ENCODE results near the gene BEAN1.
"Not testable (repeated sequence)": the region's sequence is repeated elsewhere in the genome, so short reads cannot be mapped to it uniquely, and the experiment has no call there.

The BEAN1 gene

GRCh38 chr16:66442502-66443268 lies 15.6 kb downstream of the BEAN1 start:
- DNase-seq, result no peak

DNA sequence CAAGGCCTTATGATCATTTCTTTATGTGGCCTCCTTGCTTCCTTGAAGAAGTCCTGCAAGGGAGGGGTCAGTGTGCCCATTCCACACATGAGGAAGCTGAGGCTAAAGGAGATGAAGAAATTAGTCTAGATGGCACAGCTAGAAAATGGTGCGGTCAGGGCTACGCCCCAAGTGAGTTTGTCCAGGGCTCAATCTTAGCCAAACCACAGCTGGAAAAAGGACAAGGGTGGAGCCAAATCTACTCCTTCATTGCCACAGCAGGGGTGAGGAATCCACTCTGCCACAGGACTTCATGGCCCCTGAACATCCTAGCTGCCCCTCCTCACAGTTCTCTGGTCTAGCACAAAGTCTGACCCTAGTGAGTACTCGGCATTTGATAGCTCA lies 16.2 kb downstream of the BEAN1 start:
- DNase-seq, result no peak

- no peak for DNase-seq
Observed at GRCh38 chr16:66444049-66444481, 17.0 kb downstream of the BEAN1 start.

DNA sequence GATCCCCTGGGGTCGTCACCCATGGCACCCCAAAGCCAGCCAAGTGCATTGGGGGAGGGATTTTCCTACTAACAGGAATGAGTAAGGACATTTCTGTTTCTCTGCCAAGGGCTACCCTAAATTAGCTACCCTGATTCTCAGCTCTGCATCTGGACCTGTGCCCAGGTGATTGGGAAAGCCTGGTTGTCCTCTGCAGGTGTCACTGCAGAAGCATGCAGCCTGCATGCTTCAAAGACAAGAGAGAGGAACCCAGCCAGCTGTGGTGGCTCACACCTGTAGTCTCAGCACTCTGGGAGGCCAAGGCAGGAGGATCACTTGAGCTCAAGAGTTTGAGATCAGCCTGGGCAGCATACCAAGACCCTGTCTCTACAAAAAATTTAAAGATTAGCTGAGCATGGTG lies 19.6 kb downstream of the BEAN1 start:
- DNase-seq, result no peak

GRCh38 chr16:66447491-66447890 lies 20.4 kb downstream of the BEAN1 start:
- no peak for DNase-seq

DNA sequence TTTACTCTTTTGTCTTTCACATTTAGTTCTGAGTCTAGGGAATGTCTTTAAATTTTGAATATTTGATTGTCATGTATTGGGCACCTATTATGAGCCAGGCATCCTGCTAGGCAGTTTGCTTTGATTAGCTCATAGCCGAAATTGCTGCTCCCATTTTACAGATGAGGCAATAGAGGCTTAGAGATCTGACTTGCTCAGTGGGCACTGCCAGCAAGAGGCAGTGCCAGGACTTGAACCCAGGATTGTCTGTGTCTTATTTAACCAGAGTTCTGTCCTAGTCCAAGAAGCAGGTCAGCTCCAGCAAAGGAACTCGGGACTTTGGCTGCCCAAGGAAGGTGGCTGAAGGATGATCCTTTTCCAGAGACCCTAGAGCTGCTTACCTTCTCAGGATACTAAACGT lies 24.5 kb downstream of the BEAN1 start:
- DNase-seq, result no peak

- DNase-seq, result not testable (repeated sequence)
Observed at GRCh38 chr16:66453230-66453629, 26.1 kb downstream of the BEAN1 start.

DNA sequence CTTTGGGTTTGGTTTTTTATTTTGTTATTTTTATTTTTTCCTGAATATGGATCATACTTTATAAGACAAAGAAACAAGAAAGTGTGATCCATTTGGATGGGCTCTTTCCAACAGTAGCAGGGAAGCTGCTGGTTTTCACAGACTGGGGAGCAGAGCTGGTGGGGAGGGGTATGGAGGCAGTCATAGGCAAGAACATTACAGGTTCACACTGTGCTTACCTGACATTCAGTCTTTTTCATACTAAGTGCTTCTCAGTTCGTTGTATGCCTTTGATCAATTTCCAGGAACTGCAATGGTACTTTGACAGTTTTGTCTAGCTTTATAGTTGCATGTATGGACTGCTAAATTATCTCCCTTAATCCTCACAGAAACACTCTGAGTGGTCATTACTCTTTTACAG lies 27.7 kb downstream of the BEAN1 start:
- DNase-seq, result no peak

DNA sequence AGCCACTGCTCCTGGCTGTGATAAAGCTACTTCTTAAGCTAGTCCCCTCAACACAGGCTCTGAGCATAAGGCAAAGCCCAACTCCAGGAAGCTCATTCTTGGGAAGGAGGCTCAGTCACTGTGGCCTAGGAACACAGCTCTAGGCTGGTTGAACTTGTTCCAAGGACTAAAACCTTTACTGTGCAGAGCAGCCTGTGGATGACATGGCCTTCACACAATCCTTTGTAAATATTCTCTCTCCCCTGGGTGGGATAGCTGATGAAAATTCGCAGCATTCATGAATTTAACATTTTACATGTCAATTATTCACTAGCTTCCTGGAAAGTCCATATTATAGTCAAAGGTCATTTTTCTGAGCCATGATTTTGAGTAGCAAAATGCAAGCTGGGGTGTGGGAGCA lies 28.9 kb downstream of the BEAN1 start:
- no peak for DNase-seq

GRCh38 chr16:66457888-66458287 lies 30.8 kb downstream of the BEAN1 start:
- no peak for DNase-seq

DNA sequence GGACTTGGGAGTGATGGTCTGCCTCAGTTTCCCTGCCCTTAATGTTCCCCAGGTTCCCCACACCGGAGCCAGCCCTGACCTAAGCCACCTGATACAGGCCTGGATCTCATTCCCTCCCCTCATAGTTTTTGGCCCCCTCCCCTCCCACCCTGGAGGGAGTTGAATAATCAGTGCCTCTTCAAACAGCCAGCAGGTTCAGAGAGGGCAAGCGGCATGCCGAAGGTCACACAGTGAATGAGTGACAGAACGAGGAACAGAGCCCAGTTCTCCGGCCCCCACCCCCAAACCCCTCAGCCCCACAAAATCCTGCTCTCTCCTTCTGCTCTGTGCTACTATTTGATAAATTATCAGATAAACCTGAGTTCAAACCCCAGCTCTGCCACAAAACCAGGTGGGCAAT lies 31.2 kb downstream of the BEAN1 start:
- no peak for DNase-seq

DNA sequence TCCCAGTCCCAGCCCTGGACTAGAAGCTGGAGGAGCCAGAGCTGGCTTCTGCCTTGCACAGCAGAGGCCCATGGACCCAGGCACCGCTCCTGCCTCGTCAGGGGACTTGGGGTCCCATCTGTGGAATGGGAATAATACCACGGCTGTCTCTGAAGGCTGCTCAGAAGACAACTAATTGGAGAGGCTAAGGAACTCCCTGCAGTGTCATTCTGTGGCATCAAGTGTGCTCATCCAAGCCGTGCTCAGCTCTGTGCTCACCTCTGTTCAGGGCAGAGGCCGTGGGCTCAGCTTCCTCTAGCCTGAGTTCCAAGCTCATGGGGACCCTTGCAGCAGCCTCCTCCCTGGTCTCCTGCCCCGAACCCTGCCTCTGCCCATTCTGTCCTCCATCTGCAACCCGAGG lies 31.8 kb downstream of the BEAN1 start:
- no peak for DNase-seq

- no peak for DNase-seq
Observed at GRCh38 chr16:66459878-66460277, 32.8 kb downstream of the BEAN1 start.

DNA sequence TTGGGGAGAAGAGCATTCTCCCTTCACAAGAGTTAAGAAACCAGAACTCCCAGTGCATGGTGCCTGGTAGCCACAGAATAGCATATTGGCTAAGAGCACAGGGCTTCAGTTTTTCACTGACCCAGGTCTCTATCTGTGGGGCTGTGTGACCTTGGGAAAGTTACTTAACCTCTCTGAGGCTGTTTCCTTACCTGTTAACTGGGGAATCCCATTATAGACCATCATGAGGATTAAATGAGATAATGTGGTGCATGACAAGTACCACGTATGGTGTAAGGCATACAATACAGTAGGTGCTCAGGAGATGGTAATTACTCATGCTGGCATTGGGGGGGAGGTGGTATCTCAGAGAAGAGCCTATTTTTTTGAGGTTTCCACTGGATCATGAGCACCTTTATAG lies 33.6 kb downstream of the BEAN1 start:
- no peak for DNase-seq

DNA sequence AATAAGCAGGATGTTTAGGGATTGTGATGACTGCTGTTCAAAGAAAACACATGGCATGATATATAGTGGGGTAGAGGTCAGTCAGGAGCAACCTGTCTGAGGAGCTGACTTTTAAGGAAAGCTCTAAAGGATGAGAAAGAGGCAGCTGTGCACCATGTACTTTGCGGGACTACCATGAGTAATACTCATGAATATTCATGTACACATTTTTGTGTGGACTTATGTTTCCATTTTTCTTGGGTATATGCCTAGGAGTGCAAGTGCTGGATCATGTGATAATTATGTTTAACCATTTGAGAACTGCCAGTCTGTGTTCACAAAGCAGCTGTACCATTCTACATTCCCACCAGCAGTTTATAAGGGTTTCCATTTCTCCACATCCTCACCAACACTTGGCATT lies 35.8 kb downstream of the BEAN1 start:
- DNase-seq, result no peak

GRCh38 chr16:66465946-66466345 lies 38.9 kb downstream of the BEAN1 start:
- not testable (repeated sequence) for DNase-seq

DNA sequence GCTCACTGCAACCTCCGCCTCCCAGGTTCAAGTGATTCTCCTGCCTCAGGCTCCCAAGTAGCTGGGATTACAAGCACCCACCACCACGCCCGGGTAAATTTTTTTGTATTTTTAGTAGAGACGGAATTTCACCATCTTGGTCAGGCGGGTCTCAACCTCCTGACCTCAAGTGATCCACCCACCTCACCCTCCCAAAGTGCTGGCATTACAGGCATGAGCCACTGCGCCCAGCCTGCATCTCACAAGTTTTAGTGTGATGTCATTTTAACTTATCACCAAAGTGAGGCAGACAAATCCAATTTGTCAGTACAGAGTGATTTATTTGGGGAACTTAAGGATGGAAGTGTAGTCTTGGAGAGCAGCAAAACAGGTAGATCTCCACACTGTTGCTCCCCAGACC lies 39.5 kb downstream of the BEAN1 start:
- DNase-seq, result not testable (repeated sequence)

DNA sequence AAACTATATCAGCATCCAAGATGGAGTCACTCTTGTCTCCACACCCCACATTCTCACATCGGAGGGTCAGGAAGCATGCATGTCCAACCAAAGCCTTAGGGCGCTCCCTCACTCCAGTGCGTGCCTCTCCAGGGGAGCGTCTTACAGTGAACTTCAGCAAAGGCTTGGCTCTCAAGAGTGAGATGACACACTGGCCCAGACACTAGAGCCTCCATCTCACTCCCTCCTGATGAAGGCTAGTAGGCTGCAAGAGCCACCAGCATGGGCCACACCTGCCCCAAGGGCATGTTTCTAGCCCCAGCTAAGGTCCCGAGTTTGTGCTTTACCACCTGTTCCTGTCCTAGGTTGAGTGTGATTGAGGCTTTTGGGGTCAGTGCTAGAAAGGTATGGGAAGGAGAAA lies 40.5 kb downstream of the BEAN1 start:
- DNase-seq, result no peak

- DNase-seq, result no peak
Observed at GRCh38 chr16:66468321-66468965, 41.3 kb downstream of the BEAN1 start.

DNA sequence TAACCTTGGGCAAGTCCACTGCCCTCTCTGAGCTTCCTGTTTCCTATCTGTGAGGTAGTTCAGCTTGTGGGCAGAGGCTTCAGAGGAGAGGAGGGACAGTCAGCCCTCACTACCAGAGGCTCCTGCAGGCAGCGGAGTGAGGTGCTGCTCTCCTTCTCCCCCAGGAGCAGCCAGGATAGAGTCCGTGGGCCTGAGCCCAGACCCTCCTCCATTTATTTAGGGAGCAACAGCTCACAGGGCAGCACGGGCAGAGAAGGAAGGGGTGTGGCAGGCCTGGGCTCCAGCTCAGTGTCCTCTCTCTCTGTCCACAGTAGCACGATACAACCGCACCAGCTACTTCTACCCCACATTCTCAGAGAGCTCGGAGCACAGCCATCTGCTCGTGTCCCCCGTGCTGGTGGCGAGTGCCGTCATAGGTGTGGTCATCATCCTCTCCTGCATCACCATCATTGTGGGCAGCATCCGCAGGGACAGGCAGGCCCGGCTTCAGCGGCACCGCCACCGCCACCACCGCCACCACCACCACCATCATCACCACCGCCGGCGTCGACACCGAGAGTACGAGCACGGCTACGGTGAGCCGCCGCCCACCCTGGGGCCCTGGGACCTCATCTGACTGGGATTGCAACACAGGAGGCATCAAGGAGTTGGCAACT lies 42.3 kb downstream of the BEAN1 start:
- DNase-seq, result no peak

- no peak for DNase-seq
Observed at GRCh38 chr16:66469947-66470546, 43.0 kb downstream of the BEAN1 start.

DNA sequence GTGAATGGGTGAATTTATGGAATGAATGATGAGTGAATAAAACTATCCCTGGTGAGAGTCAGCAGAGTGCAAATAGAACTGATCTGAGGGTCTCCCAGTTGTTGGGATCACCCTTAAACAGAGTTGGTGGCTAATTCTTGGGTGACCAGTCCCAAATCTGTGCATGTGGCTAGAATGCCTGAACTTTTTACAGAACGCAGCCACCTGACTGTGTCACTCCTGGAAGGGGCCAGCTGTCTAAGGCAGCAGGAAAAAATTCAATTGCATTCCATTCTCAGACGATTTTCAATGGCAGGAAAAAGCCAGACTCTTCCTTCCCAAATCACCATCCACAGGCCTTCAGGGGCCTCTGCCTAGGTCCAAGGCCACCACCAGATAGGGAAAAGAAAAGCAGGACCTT lies 43.5 kb downstream of the BEAN1 start:
- no peak for DNase-seq

DNA sequence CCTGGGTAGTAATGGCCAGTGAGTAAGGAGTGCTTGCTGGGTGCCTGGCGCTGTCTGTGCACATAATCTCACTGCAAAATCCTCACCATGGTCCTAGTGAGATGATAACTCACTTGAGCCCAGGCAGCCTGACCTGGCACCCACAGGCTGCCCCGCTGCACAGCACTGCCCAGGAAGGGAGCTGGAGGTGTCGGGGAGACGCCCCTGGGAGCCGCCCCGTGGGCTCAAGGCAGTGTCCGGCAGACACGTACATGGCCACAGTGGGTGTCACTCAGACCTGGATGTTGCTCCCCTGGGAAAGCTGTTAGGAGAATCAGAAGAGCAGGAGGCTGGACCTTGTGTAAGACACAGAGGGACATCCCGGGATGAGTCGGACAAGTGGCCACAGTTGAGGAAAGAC lies 44.2 kb downstream of the BEAN1 start:
- DNase-seq, result no peak

All from NCI-H526 treated with DMSO at 0.1 percent for 48 hours (cell line).